Osteocyte (in vitro differentiated cells): Measurements from ENCODE around the gene SLC6A13. TPM values are rescaled to one million over a fixed set of nuclear protein-coding genes. Genes with fewer than 3 reads are reported as not detected.

Source experiments
- DNase-seq: peaks from one replicate; pipeline ENCODE4 v3.0.0; 2021; ENCODE audit warnings: mixed read lengths; ENCODE audit not compliant: unreplicated experiment; ENCODE audit errors: extremely low spot score
- H3K27ac Mint-ChIP-seq: one replicate; pipeline ENCODE4 v1.8.0; 2021; ENCODE audit warnings: mild to moderate bottlenecking, mixed read lengths; ENCODE audit not compliant: unreplicated experiment
- H3K27me3 Mint-ChIP-seq: one replicate; pipeline ENCODE4 v1.8.0; 2021; ENCODE audit warnings: mixed read lengths; ENCODE audit not compliant: unreplicated experiment
- H3K36me3 Mint-ChIP-seq: one replicate; pipeline ENCODE4 v1.8.0; 2021; ENCODE audit warnings: mixed read lengths; ENCODE audit not compliant: unreplicated experiment
- H3K4me1 Mint-ChIP-seq: one replicate; pipeline ENCODE4 v1.8.0; 2021; ENCODE audit warnings: mixed read lengths; ENCODE audit not compliant: unreplicated experiment
- H3K4me3 Mint-ChIP-seq: one replicate; pipeline ENCODE4 v1.8.0; 2021; ENCODE audit warnings: mild to moderate bottlenecking, moderate library complexity, mixed read lengths; ENCODE audit not compliant: unreplicated experiment
- H3K9me3 Mint-ChIP-seq: one replicate; pipeline ENCODE4 v1.8.0; 2021; ENCODE audit warnings: mixed read lengths; ENCODE audit not compliant: unreplicated experiment
- total RNA-seq: library from RNA; stranded (reverse); gene quantifications from 2 replicates; pipeline ENCODE4 v1.2.1, GENCODE V29; 2021
- TF ChIP-seq, protein P1 (sequence below): fragments of 200-600 bp; sonication (generic); IDR thresholded peaks from 2 replicates; pipeline ENCODE4 v1.5.0; 2021; ENCODE audit warnings: antibody characterized with exemption, mild to moderate bottlenecking, moderate library complexity

SLC6A13 gene
- total RNA-seq, 1 donor from 2014 or later, result 0.43 TPM

DNA sequence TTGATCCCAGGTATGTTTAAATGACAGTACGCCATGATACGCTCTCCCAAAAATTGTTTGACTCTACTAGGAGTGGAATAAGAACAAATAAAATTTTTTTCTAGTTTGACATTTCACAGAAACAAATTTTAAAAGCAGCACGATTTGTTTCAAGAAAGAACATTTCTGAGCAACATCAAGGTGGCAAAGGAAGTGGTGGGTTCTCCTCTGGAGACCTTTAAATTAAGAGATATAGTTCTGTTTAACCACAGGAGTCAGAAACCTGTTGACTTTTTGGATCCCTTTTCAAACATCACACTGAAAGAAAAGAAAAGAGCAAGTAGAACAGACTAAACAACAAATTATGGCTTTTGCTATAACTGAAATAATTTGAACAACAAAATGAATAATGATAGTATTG lies 2.5 kb upstream of the SLC6A13 start:
- H3K9me3 Mint-ChIP-seq, result no peaks in the 10 kb centered on the region
- H3K4me3 Mint-ChIP-seq, result no peak overlapping the region
- peaks cover 4% of the 10 kb centered on the region for H3K4me1 Mint-ChIP-seq
- H3K27ac Mint-ChIP-seq, result no peak overlapping the region
- TF ChIP-seq, protein P1, sequence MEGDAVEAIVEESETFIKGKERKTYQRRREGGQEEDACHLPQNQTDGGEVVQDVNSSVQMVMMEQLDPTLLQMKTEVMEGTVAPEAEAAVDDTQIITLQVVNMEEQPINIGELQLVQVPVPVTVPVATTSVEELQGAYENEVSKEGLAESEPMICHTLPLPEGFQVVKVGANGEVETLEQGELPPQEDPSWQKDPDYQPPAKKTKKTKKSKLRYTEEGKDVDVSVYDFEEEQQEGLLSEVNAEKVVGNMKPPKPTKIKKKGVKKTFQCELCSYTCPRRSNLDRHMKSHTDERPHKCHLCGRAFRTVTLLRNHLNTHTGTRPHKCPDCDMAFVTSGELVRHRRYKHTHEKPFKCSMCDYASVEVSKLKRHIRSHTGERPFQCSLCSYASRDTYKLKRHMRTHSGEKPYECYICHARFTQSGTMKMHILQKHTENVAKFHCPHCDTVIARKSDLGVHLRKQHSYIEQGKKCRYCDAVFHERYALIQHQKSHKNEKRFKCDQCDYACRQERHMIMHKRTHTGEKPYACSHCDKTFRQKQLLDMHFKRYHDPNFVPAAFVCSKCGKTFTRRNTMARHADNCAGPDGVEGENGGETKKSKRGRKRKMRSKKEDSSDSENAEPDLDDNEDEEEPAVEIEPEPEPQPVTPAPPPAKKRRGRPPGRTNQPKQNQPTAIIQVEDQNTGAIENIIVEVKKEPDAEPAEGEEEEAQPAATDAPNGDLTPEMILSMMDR, result no peak
- no peak for DNase-seq
- peaks cover 25% of the 10 kb centered on the region for H3K27me3 Mint-ChIP-seq
- H3K36me3 Mint-ChIP-seq, result no peaks in the 10 kb centered on the region

DNA sequence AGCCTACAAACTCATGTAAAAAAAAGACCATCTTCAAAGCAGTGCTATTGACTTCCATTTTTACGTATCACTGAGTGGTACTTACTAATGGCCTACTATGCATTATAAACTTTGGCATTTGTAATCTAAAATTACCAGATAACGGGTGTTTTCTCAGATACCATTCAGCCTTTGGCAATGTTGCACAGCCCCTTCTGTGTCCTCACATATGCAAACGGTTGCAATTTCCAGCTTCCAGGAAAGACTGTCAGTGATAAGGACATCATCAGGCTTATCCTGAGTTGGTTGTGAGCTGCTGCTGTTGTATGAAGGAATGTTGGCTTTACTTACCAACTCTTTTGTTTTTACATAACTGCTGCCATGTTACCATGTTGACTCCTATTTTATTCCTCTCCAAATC lies 1.6 kb upstream of the SLC6A13 start:
- Mint-ChIP-seq H3K4me1 (peaks cover 4% of the 10 kb centered on the region), H3K4me3 (no peak overlapping the region), H3K9me3 (no peaks in the 10 kb centered on the region), H3K36me3 (no peaks in the 10 kb centered on the region), H3K27ac (no peak overlapping the region), H3K27me3 (peaks cover 33% of the 10 kb centered on the region)
- TF ChIP-seq, protein P1, result no peak
- DNase-seq, result no peak

GRCh38 chr12:263574-263973 lies 938 bp upstream of the SLC6A13 start:
- Mint-ChIP-seq H3K4me1 (peaks cover 4% of the 10 kb centered on the region), H3K4me3 (no peak overlapping the region), H3K27me3 (peaks cover 35% of the 10 kb centered on the region), H3K36me3 (no peaks in the 10 kb centered on the region), H3K9me3 (no peaks in the 10 kb centered on the region), H3K27ac (no peak overlapping the region)
- peak; percentile 53 for DNase-seq
- TF ChIP-seq, protein P1, result no peak

- Mint-ChIP-seq H3K4me1 (no peaks in the 10 kb centered on the region), H3K9me3 (no peaks in the 10 kb centered on the region), H3K27me3 (peaks cover 46% of the 10 kb centered on the region), H3K4me3 (no peak overlapping the region), H3K36me3 (no peaks in the 10 kb centered on the region), H3K27ac (no peak overlapping the region)
- DNase-seq, result no peak
- TF ChIP-seq, protein P1, result no peak
Observed at GRCh38 chr12:262113-262512, 523 bp downstream of the SLC6A13 start.

DNA sequence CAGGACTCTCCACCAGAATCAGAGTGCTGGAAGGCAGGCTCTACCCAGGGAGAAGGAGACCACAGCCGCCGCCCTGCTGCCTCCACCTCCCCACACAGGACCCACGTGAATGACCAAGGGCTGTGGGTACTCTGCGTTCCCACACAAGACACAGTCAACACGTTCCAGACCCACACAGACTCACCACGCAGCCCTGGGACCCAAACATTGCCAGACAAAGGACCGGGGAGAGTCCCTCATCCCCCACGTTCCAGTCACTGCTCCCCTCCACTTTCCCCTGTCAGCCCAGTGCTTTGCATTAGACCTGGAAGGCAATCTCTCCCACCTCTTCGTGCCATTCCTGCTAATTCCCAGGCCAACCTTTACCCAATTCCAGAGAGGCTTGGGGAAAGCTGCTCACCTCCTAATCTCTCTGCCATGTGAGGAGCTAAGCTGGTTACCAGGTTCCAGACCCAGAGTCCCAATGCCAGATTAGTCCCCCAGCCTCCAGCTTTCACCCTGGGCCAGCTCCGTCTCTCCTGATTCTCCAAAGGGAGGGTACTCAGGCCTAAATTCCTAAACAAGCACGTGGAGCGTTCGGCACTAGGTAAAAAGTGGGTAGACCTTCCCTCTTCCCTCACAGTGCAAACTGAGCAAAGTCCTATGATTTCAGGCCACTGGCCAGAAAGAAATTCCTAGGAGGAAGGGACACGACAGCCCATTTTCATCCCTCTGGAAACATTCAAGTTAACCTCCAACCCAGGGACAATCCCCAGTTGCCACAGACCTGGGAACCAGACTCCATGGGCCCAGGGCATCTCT lies 4.9 kb downstream of the SLC6A13 start:
- Mint-ChIP-seq H3K4me3 (no peak overlapping the region), H3K36me3 (no peaks in the 10 kb centered on the region), H3K27ac (no peak overlapping the region), H3K9me3 (no peaks in the 10 kb centered on the region), H3K4me1 (no peaks in the 10 kb centered on the region), H3K27me3 (peaks cover 56% of the 10 kb centered on the region)
- DNase-seq, result peak; percentile 72
- TF ChIP-seq, protein P1, result no peak
